Dermis blood vessel endothelial cell (primary cell): ENCODE results near the gene GNL2. TPM values are rescaled to one million over a fixed set of nuclear protein-coding genes. Genes with fewer than 3 reads are reported as not detected.

Experiments used
- total RNA-seq: library from RNA; depleted of rRNA; stranded (reverse); fragments of >200 nt; gene quantifications from 2 replicates; pipeline ENCODE4 v1.2.3, GENCODE V29; 2014

GNL2 gene
- total RNA-seq, 1 donor from 2014 or later: 47.3 TPM

Other genes starting within 250 kb of the GNL2 start
- gene ZC3H12A, start 121.4 kb downstream of the GNL2 start, total RNA-seq: 3.3 and 5.4 TPM in 2 replicates
- gene MEAF6, start 81.2 kb downstream of the GNL2 start, total RNA-seq: 49.7 and 82.9 TPM in 2 replicates
- gene SNIP1, start 41.6 kb downstream of the GNL2 start, total RNA-seq: 12.9 and 25.7 TPM in 2 replicates
- gene DNALI1, start 39.0 kb downstream of the GNL2 start, total RNA-seq: 0.37 and 0.51 TPM in 2 replicates
- gene RSPO1, start 39.0 kb upstream of the GNL2 start, total RNA-seq: not detected in 2 replicates
- gene CDCA8, start 96.6 kb upstream of the GNL2 start, total RNA-seq: 3.7 and 23.0 TPM in 2 replicates
- gene EPHA10, start 169.2 kb upstream of the GNL2 start, total RNA-seq: 0.05 TPM in 1 of 2 replicates, not detected in the other
- 1.0 TPM in 2 replicates for gene MANEAL, start 197.9 kb upstream of the GNL2 start, total RNA-seq
- gene C1orf122, start 211.9 kb upstream of the GNL2 start, total RNA-seq: 21.4 and 23.0 TPM in 2 replicates
- 21.0 and 26.0 TPM in 2 replicates for gene YRDC, start 212.3 kb upstream of the GNL2 start, total RNA-seq